ENCODE results near the gene RPIA. TPM values are rescaled to one million over a fixed set of nuclear protein-coding genes. Genes with fewer than 3 reads are reported as not detected.

Gene RPIA
- total and polyA plus RNA-seq, 4 donors, result 16.8 to 25.3 (median 18.4) TPM

- Histone ChIP-seq H3K9ac (ENCODE audit: insufficient read depth in 1 of 2, low read length in 2 of 2) (no peak overlapping the region), H3K9me3 (ENCODE audit: control insufficient read depth in 4 of 4, insufficient read depth in 3 of 4, low read length in 3 of 4) (no peaks in the 10 kb centered on the region), H3K27me3 (ENCODE audit: control insufficient read depth in 3 of 3, insufficient read depth in 3 of 3, low read length in 2 of 3) (no peaks in the 10 kb centered on the region), H3K4me1 (ENCODE audit: control insufficient read depth in 5 of 5, insufficient read depth in 5 of 5, low read length in 5 of 5) (peaks cover 0 to 11% (median 0%) of the 10 kb centered on the region in 5 donors), H3K27ac (ENCODE audit: low read depth in 1 of 2, low read length in 1 of 2) (no peak overlapping the region), H3K36me3 (ENCODE audit: control insufficient read depth in 4 of 4, insufficient read depth in 4 of 4, low read length in 4 of 4) (no peaks in the 10 kb centered on the region), H3K4me3 (no peak overlapping the region)
- no peak for TF ChIP-seq CTCF (IDR thresholded peaks at IDR 0.05; ENCODE audit: control extremely low read depth, extremely low read depth)
- ATAC-seq (ENCODE audit: insufficient read depth, low FRiP score), result no peak
- WGBS, 2 donors, result 83 to 90% methylated on average over 1 of the region's 1 CpG
- DNase-seq, result no peak
Measured at GRCh38 chr2:88711289-88711688, 19.8 kb downstream of the RPIA start.

- 97 to 100% methylated on average over 1 of the region's 1 CpG for WGBS, 2 donors
- DNase-seq, result no peak
- H3K4me1 ChIP-seq (ENCODE audit: control insufficient read depth in 5 of 5, insufficient read depth in 5 of 5, low read length in 5 of 5), result peaks cover 0 to 11% (median 0%) of the 10 kb centered on the region in 5 donors
Measured at GRCh38 chr2:88711897-88712296, 20.4 kb downstream of the RPIA start.

GRCh38 chr2:88713408-88713807 lies 21.9 kb downstream of the RPIA start:
- DNase-seq (no peak), ATAC-seq (ENCODE audit: insufficient read depth, low FRiP score) (no peak)
- H3K9ac ChIP-seq (ENCODE audit: insufficient read depth in 1 of 2, low read length in 2 of 2), result no peak overlapping the region
- no peaks in the 10 kb centered on the region for H3K27me3 ChIP-seq (ENCODE audit: control insufficient read depth in 3 of 3, insufficient read depth in 3 of 3, low read length in 2 of 3)
- no peak for TF ChIP-seq CTCF (IDR thresholded peaks at IDR 0.05; ENCODE audit: control extremely low read depth, extremely low read depth)
- H3K4me1 ChIP-seq (ENCODE audit: control insufficient read depth in 5 of 5, insufficient read depth in 5 of 5, low read length in 5 of 5), result peaks cover 0 to 11% (median 0%) of the 10 kb centered on the region in 5 donors
- WGBS, 2 donors, result 95 to 96% methylated on average over 4 of the region's 4 CpGs
- H3K36me3 ChIP-seq (ENCODE audit: control insufficient read depth in 4 of 4, insufficient read depth in 4 of 4, low read length in 4 of 4), result no peaks in the 10 kb centered on the region
- H3K27ac ChIP-seq (ENCODE audit: low read depth in 1 of 2, low read length in 1 of 2), result no peak overlapping the region
- no peak overlapping the region for H3K4me3 ChIP-seq
- H3K9me3 ChIP-seq (ENCODE audit: control insufficient read depth in 4 of 4, insufficient read depth in 3 of 4, low read length in 3 of 4), result no peaks in the 10 kb centered on the region

More at GRCh38 chr2:88711897-88712296, 20.4 kb downstream of the RPIA start:
- Histone ChIP-seq H3K27ac (ENCODE audit: low read depth in 1 of 2, low read length in 1 of 2) (no peak overlapping the region), H3K27me3 (ENCODE audit: control insufficient read depth in 3 of 3, insufficient read depth in 3 of 3, low read length in 2 of 3) (no peaks in the 10 kb centered on the region), H3K36me3 (ENCODE audit: control insufficient read depth in 4 of 4, insufficient read depth in 4 of 4, low read length in 4 of 4) (no peaks in the 10 kb centered on the region), H3K4me3 (no peak overlapping the region), H3K9ac (ENCODE audit: insufficient read depth in 1 of 2, low read length in 2 of 2) (no peak overlapping the region), H3K9me3 (ENCODE audit: control insufficient read depth in 4 of 4, insufficient read depth in 3 of 4, low read length in 3 of 4) (no peaks in the 10 kb centered on the region)
- ATAC-seq (ENCODE audit: insufficient read depth, low FRiP score), result no peak
- TF ChIP-seq CTCF (IDR thresholded peaks at IDR 0.05; ENCODE audit: control extremely low read depth, extremely low read depth), result no peak

GRCh38 chr2:88714667-88715066 lies 23.2 kb downstream of the RPIA start:
- H3K4me1 ChIP-seq (ENCODE audit: control insufficient read depth in 5 of 5, insufficient read depth in 5 of 5, low read length in 5 of 5), result peaks cover 0 to 2% (median 0%) of the 10 kb centered on the region in 5 donors
- H3K9ac ChIP-seq (ENCODE audit: insufficient read depth in 1 of 2, low read length in 2 of 2), result no peak overlapping the region
- no peak for ATAC-seq (ENCODE audit: insufficient read depth, low FRiP score)
- H3K27ac ChIP-seq (ENCODE audit: low read depth in 1 of 2, low read length in 1 of 2), result no peak overlapping the region
- WGBS, 2 donors, result 93 to 99% methylated on average over 3 of the region's 3 CpGs
- no peak for TF ChIP-seq CTCF (IDR thresholded peaks at IDR 0.05; ENCODE audit: control extremely low read depth, extremely low read depth)
- no peaks in the 10 kb centered on the region for H3K27me3 ChIP-seq (ENCODE audit: control insufficient read depth in 3 of 3, insufficient read depth in 3 of 3, low read length in 2 of 3)
- H3K36me3 ChIP-seq (ENCODE audit: control insufficient read depth in 4 of 4, insufficient read depth in 4 of 4, low read length in 4 of 4), result no peaks in the 10 kb centered on the region
- H3K4me3 ChIP-seq, result no peak overlapping the region
- no peaks in the 10 kb centered on the region for H3K9me3 ChIP-seq (ENCODE audit: control insufficient read depth in 4 of 4, insufficient read depth in 3 of 4, low read length in 3 of 4)
- no peak for DNase-seq
